H1 (cell line): ENCODE data around the gene CD300LF. TPM values are rescaled to one million over a fixed set of nuclear protein-coding genes. Genes with fewer than 3 reads are reported as not detected.
A peak's percentile ranks its signal among the peaks of the same experiment; 100 is the strongest.

Source experiments
- CTCF ChIA-PET: fragments of 300-600 bp; sonication (Branson Sonifier 250); formaldehyde crosslinking; loops from one replicate; lab custom pipeline; 2021; ENCODE audit not compliant: partially characterized antibody; lab: Charles Lee
- POLR2A ChIA-PET: fragments of 300-600 bp; sonication (Branson Sonifier 250); formaldehyde crosslinking; loops from one replicate; lab custom pipeline; 2021; ENCODE audit warnings: inconsistent platforms; ENCODE audit not compliant: partially characterized antibody; lab: Charles Lee
- DNase-seq, 2 experiments: peaks; one replicate each; pipeline versions ENCODE4 v3.0.0 to v3.0.0-alpha.2; 2010 to 2022; ENCODE audit warnings: low spot score in 2 of 2, low read depth in 1 of 2, mixed read lengths in 1 of 2
- FAIRE-seq: peaks from 2 replicates; lab custom pipeline; 2011; peaks lifted over from hg19 to GRCh38; lab: Jason Lieb, UNC
- H2AFZ ChIP-seq: 2 replicates; pipeline ENCODE4 v1.8.1; 2012; ENCODE audit warnings: low read length, inconsistent platforms
- H2AK5ac ChIP-seq: 2 replicates; pipeline ENCODE4 v1.6.1; 2013; ENCODE audit warnings: low read depth, low read length
- H2BK120ac ChIP-seq: replicated peaks from 2 replicates; pipeline ENCODE3; 2013; ENCODE audit warnings: low read depth, low read length, inconsistent platforms
- H2BK12ac ChIP-seq: 2 replicates; pipeline ENCODE4 v1.6.1; 2013; ENCODE audit warnings: low read depth, low read length
- H2BK15ac ChIP-seq: 2 replicates; pipeline ENCODE4 v1.6.1; 2013; ENCODE audit warnings: low read length
- H2BK20ac ChIP-seq: 2 replicates; pipeline ENCODE4 v1.6.1; 2013; ENCODE audit warnings: low read length
- H2BK5ac ChIP-seq: 2 replicates; pipeline ENCODE4 v1.6.1; 2013; ENCODE audit warnings: low read depth, low read length
- H3K14ac ChIP-seq: 2 replicates; pipeline ENCODE4 v1.6.1; 2013; ENCODE audit warnings: inconsistent platforms; ENCODE audit not compliant: insufficient read length
- H3K18ac ChIP-seq: 2 replicates; pipeline ENCODE4 v1.6.1; 2013; ENCODE audit warnings: low read length; ENCODE audit errors: extremely low read depth
- H3K23ac ChIP-seq: 2 replicates; pipeline ENCODE4 v1.6.1; 2013; ENCODE audit warnings: inconsistent platforms; ENCODE audit not compliant: insufficient read length
- H3K23me2 ChIP-seq: 2 replicates; pipeline ENCODE4 v1.6.1; 2013; ENCODE audit warnings: low read depth, low read length
- H3K27ac ChIP-seq: 2 replicates; pipeline ENCODE4 v1.6.1; 2011; ENCODE audit warnings: low read depth, low read length, inconsistent platforms
- H3K27me3 ChIP-seq, 4 experiments: replicated peaks in 1 of 4; 1 replicate in 1 of 4; 2 replicates in 3 of 4; pipeline versions ENCODE4 v1.6.1 to v1.8.1; 2011 to 2013; ENCODE audit warnings: low read length in 3 of 4, mild to moderate bottlenecking in 3 of 4, inconsistent platforms in 2 of 4, mixed read lengths in 2 of 4, moderate library complexity in 1 of 4; ENCODE audit not compliant: control insufficient read depth in 3 of 4, insufficient read depth in 3 of 4; ENCODE audit errors: extremely low read depth in 1 of 4
- H3K36me3 ChIP-seq, 4 experiments: 2 replicates each; pipeline versions ENCODE4 v1.6.1 to v1.8.1; 2011 to 2013; ENCODE audit warnings: mild to moderate bottlenecking in 4 of 4, low read length in 3 of 4, moderate library complexity in 2 of 4, control low read depth in 1 of 4, inconsistent platforms in 1 of 4; ENCODE audit not compliant: insufficient read depth in 4 of 4, control insufficient read depth in 2 of 4
- H3K4ac ChIP-seq: replicated peaks from 2 replicates; pipeline ENCODE3; 2013; ENCODE audit warnings: low read length, low read depth, mixed read lengths, inconsistent platforms; ENCODE audit not compliant: insufficient read length
- H3K4me1 ChIP-seq, 4 experiments: replicated peaks in 1 of 4; 1 replicate in 1 of 4; 2 replicates in 3 of 4; pipeline versions ENCODE4 v1.6.1 to v1.8.1; 2011 to 2013; ENCODE audit warnings: low read length in 3 of 4, inconsistent platforms in 2 of 4, mixed read lengths in 1 of 4; ENCODE audit not compliant: insufficient read depth in 4 of 4, control insufficient read depth in 3 of 4
- H3K4me2 ChIP-seq, 2 experiments: 2 replicates each; pipeline versions ENCODE4 v1.6.1 to v1.8.1; 2011 to 2013; ENCODE audit warnings: low read depth in 2 of 2, low read length in 2 of 2, control low read depth in 1 of 2, inconsistent platforms in 1 of 2, mild to moderate bottlenecking in 1 of 2; ENCODE audit not compliant: insufficient read depth in 1 of 2
- H3K4me3 ChIP-seq, 4 experiments: fragments of 200-600, 300-600 bp in 1 of 4; sonication (generic), shearing (Covaris generic), sonication (Bioruptor Twin) in 1 of 4; 2 replicates each; pipeline versions ENCODE4 v1.5.1 to v1.8.1; 2011 to 2016; ENCODE audit warnings: low read length in 4 of 4, low read depth in 3 of 4, control low read depth in 2 of 4, inconsistent platforms in 2 of 4, mild to moderate bottlenecking in 2 of 4, mixed read lengths in 1 of 4, moderate library complexity in 1 of 4; ENCODE audit not compliant: insufficient read depth in 2 of 4; ENCODE audit errors: extremely low read depth in 1 of 4
- H3K56ac ChIP-seq: replicated peaks from 2 replicates; pipeline ENCODE3; 2013; ENCODE audit warnings: low read depth, mild to moderate bottlenecking, mixed read lengths, low read length, inconsistent platforms; ENCODE audit not compliant: insufficient read length
- H3K79me1 ChIP-seq: 2 replicates; pipeline ENCODE4 v1.6.1; 2013; ENCODE audit warnings: low read depth, low read length, control low read depth
- H3K79me2 ChIP-seq, 2 experiments: 2 replicates each; pipeline versions ENCODE4 v1.6.1 to v1.8.1; 2012 to 2013; ENCODE audit warnings: low read length in 2 of 2, mild to moderate bottlenecking in 2 of 2, inconsistent platforms in 1 of 2; ENCODE audit not compliant: insufficient read depth in 2 of 2, control insufficient read depth in 1 of 2
- H3K9ac ChIP-seq, 4 experiments: replicated peaks in 1 of 4; 1 replicate in 1 of 4; 2 replicates in 3 of 4; pipeline versions ENCODE4 v1.6.1 to v1.8.1; 2011 to 2013; ENCODE audit warnings: low read depth in 3 of 4, low read length in 3 of 4, control low read depth in 2 of 4, mild to moderate bottlenecking in 2 of 4, moderate library complexity in 2 of 4, inconsistent platforms in 1 of 4; ENCODE audit errors: extremely low read depth in 1 of 4
- H3K9me3 ChIP-seq, 2 experiments: 2 replicates each; pipeline versions ENCODE4 v1.6.1 to v1.8.1; 2012 to 2013; ENCODE audit warnings: mild to moderate bottlenecking in 2 of 2, moderate library complexity in 2 of 2, control low read depth in 1 of 2, inconsistent platforms in 1 of 2, low read depth in 1 of 2, low read length in 1 of 2, mixed read lengths in 1 of 2; ENCODE audit not compliant: insufficient read depth in 2 of 2
- H4K20me1 ChIP-seq, 2 experiments: replicated peaks in 1 of 2; 2 replicates each; pipeline versions ENCODE3 to v1.8.1; 2011 to 2013; ENCODE audit warnings: inconsistent platforms in 2 of 2, low read length in 2 of 2, mild to moderate bottlenecking in 1 of 2; ENCODE audit not compliant: insufficient read depth in 2 of 2, control insufficient read depth in 1 of 2
- H4K5ac ChIP-seq: 2 replicates; pipeline ENCODE4 v1.6.1; 2013; ENCODE audit warnings: low read length, low read depth, mixed read lengths, inconsistent platforms; ENCODE audit not compliant: insufficient read length
- H4K8ac ChIP-seq: 2 replicates; pipeline ENCODE4 v1.8.0; 2013; ENCODE audit warnings: mild to moderate bottlenecking, moderate library complexity, low read length, inconsistent platforms; ENCODE audit not compliant: insufficient read depth; ENCODE audit errors: extremely low read depth
- H4K91ac ChIP-seq: replicated peaks from 2 replicates; pipeline ENCODE3; 2013; ENCODE audit warnings: low read length, mixed read lengths, inconsistent platforms; ENCODE audit not compliant: insufficient read length
- CBX8 ChIP-seq: fragments of 300-800, 300-1000 bp; sonication (generic); IDR thresholded peaks from 2 replicates; pipeline ENCODE4 v1.7.1; 2016; ENCODE audit warnings: low read depth, low read length, borderline replicate concordance
- CEBPB ChIP-seq: IDR thresholded peaks from 2 replicates; pipeline ENCODE4 v1.6.1; 2012; ENCODE audit warnings: low read depth, low read length
- POLR2AphosphoS5 ChIP-seq: IDR thresholded peaks from 2 replicates; pipeline ENCODE4 v1.6.1; 2011; ENCODE audit warnings: low read depth, low read length
- SIRT6 ChIP-seq: IDR thresholded peaks from one replicate; pipeline ENCODE4 v1.7.1; 2012; ENCODE audit warnings: low read length, inconsistent platforms
- TAF7 ChIP-seq: optimal IDR thresholded peaks from 2 replicates; pipeline ENCODE3; 2011; ENCODE audit warnings: low read depth, mild to moderate bottlenecking, inconsistent platforms, low read length, moderate library complexity, borderline replicate concordance
- TCF12 ChIP-seq: IDR thresholded peaks from 2 replicates; pipeline ENCODE4 v1.6.1; 2011; ENCODE audit warnings: low read depth, mild to moderate bottlenecking, low read length
- WGBS, 2 experiments: shearing (Covaris generic) in 1 of 2; methylation state at CpG; one replicate each; pipeline versions ENCODE4 v1.1.6 to v1.1.7; 2013 to 2015; ENCODE audit warnings: low lambda C conversion rate in 2 of 2, mixed read lengths in 2 of 2, inconsistent platforms in 1 of 2, low coverage in 1 of 2, missing lambda C conversion rate in 1 of 2; ENCODE audit not compliant: insufficient replicate concordance in 2 of 2, insufficient coverage in 1 of 2, insufficient read length in 1 of 2; ENCODE audit errors: extremely low coverage in 1 of 2, missing lambda C conversion rate in 1 of 2; 5-methylcytosine and 5-hydroxymethylcytosine counted together
- polyA plus RNA-seq, 7 experiments: library from polyadenylated mRNA; depleted of rRNA in 3 of 7; stranded (reverse) in 5 of 7; unstranded in 2 of 7; fragments of >200 nt in 5 of 7; fragments of 200-250 nt in 2 of 7; gene quantifications; 1 replicate in 5 of 7; 2 replicates in 1 of 7; 4 replicates in 1 of 7; pipeline versions ENCODE4 v1.2.1 to v1.2.3, GENCODE V29; 2011 to 2013; ENCODE audit warnings: missing spikeins in 2 of 7, mixed read lengths in 2 of 7
- total RNA-seq: library from RNA; stranded (reverse); fragmentation: NEBNext Ultra II Directional; extraction: Animal tissue kit (Norgen Biotek cat#: 25700); gene quantifications from 2 replicates; pipeline ENCODE4 v1.2.1, GENCODE V29; 2021
- TF ChIP-seq, protein P1 (sequence below): IDR thresholded peaks from 2 replicates; pipeline ENCODE4 v1.6.1; 2012; ENCODE audit warnings: inconsistent platforms

CD300LF gene
- total and polyA plus RNA-seq, 2 of the 8 experiments (the other 6 are each of a cell fraction or from before 2014, with no cell fraction given) = not detected

DNA sequence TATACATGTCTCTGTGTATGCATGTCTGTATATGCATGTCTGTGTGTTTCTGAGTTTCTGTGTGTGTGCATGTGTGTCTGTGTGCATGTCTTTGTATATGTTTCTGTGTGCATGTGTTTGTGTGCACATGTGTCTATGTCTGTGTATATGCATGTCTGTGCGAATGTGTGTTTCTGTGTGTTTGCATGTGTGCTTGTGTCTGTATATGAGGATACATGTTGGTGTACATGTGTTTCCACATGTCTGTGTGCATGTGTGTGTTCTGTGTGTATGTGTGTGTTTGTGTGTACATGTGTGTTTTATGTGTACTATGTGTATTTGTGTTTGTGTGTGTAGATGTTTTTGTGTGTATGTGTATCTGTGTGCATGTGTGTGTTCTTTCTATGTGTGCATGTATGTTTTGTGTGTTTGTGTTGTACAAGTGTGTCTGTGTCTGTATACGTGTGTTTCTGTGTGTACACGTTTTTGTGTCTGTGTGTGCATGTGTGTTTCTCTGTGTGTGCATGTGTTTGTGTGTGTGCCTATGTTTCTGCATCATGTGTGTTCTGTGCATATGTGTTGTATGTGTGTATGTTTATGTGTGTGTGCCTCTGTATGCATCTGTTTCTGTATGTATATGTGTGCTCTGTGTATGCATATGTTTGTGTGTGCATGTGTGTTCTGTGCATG is 15.4 kb upstream of the CD300LF start:
- no peak overlapping the region for H4K91ac ChIP-seq
- ChIA-PET POLR2A (no interaction called here), CTCF (no interaction called here)
- H3K23me2 ChIP-seq = peaks cover 11% of the 10 kb centered on the region
- no peaks in the 10 kb centered on the region for H3K4me1 ChIP-seq
- H3K4ac ChIP-seq = no peak overlapping the region
- H3K4me3 ChIP-seq = no peak overlapping the region
- H3K79me1 ChIP-seq = peaks cover 3% of the 10 kb centered on the region; the same call in 1 of the 2 replicates
- no peaks in the 10 kb centered on the region; a peak in 3 of 7 replicates for H3K27me3 ChIP-seq
- H4K8ac ChIP-seq = no peak overlapping the region
- H4K20me1 ChIP-seq = peaks cover 0 to 3% of the 10 kb centered on the region in 2 experiments
- FAIRE-seq = no peak
- TF ChIP-seq, protein P1, sequence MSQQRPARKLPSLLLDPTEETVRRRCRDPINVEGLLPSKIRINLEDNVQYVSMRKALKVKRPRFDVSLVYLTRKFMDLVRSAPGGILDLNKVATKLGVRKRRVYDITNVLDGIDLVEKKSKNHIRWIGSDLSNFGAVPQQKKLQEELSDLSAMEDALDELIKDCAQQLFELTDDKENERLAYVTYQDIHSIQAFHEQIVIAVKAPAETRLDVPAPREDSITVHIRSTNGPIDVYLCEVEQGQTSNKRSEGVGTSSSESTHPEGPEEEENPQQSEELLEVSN = no peak
- TF ChIP-seq POLR2AphosphoS5 (no peak), TCF12 (no peak), CBX8 (no peak), SIRT6 (no peak), CEBPB (no peak), TAF7 (no peak)
- TF ChIP-seq, all 59 proteins: peak for 0
- Histone ChIP-seq H2BK12ac (no peak overlapping the region), H2AK5ac (0 out of 2 replicates have a peak overlapping the region, but pooled peaks have one; percentile 26), H3K9me3 (peaks cover 0 to 9% of the 10 kb centered on the region in 2 experiments; a peak in 1 of 4 replicates), H3K4me2 (no peak overlapping the region), H3K18ac (no peak overlapping the region), H2AFZ (no peak overlapping the region), H3K56ac (no peak overlapping the region), H3K79me2 (no peaks in the 10 kb centered on the region), H3K27ac (no peak overlapping the region), H3K23ac (no peak overlapping the region), H2BK120ac (no peak overlapping the region), H3K14ac (no peak overlapping the region), H3K9ac (peak overlapping the region in 1 of 4 experiments; percentile 6; a peak in 1 of 7 replicates), H3K36me3 (no peaks in the 10 kb centered on the region), H2BK5ac (no peak overlapping the region), H4K5ac (no peak overlapping the region), H2BK15ac (no peak overlapping the region), H2BK20ac (peak overlapping the region; percentile 3; the same call in 1 of the 2 replicates)
- WGBS, 2 experiments = 85% methylated on average over 3 of the region's 3 CpGs; no CpG with 5 or more reads in 1 of the 2 experiments
- no peak for DNase-seq
